Left renal pelvis (tissue), 4 donors: ENCODE measurements around the gene SEC14L6. TPM values are rescaled to one million over a fixed set of nuclear protein-coding genes. Genes with fewer than 3 reads are reported as not detected.
"Not testable (repeated sequence)": the region's sequence is repeated elsewhere in the genome, so short reads cannot be mapped to it uniquely, and the experiment has no call there.

Source experiments
- DNase-seq, 4 donors: peaks; one replicate each; pipeline ENCODE4 v3.0.0-alpha.2; 2013; ENCODE audit warnings: low read depth in 4 of 4, low spot score in 3 of 4
- polyA plus RNA-seq, 4 donors: library from polyadenylated mRNA; unstranded; fragments of 120-200 nt; gene quantifications; one replicate each; pipeline ENCODE4 v1.2.1, GENCODE V29; 2013; ENCODE audit not compliant: insufficient read length in 4 of 4

The SEC14L6 gene
- polyA plus RNA-seq, 4 donors = 4.2 to 10.0 (median 6.3) TPM

DNA sequence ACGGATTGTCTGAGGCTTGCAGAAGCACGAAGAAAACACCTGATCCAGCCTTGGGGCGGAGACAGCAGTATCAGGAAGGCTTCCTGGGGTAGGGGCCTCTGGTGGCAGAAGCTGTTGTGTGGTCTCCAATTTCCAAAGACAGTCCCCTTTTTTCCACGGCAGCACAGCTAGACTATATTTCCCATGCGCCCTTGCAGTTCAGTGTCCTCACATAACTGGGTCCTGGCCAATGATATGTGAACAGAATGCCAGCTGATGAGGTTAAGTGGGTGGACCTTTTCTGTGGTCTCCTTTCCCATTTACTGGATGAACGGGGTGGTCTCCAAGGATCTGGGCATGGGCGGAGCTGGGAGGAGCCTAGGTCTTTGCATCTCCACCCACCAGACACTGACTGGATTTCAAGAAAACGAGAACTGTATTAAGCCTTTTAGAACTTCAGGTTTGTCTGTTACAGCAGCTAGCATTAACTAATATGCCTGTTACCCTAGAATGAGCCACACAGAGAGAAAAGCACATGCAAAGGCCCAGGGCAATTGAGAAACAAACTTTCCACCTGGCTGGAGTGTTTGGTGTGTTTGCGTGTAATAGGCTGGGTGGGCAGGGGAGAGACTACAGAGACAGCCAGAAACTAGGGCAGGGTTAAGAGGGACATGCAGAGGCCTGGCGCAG lies 21.7 kb upstream of the SEC14L6 start:
- no peak for DNase-seq

DNA sequence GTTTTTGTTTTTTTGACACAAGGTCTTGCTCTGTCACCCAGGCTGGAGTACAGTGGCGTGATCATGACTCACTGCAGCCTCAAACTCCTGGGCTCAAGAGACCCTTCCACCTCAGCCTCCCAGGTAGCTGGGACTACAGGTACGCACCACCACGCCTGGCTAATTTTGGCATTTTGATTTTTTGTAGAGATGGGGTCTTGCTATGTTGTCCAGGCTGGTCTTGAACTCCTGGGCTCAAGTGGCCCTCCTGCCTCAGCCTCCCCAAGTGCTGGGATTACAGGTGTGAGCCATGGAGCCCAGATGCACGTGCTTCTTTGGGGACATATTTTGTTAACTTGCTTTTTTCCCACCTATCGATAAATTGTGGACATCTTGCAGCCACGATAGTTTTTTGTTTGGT lies 20.7 kb upstream of the SEC14L6 start:
- DNase-seq = not testable (repeated sequence)

DNA sequence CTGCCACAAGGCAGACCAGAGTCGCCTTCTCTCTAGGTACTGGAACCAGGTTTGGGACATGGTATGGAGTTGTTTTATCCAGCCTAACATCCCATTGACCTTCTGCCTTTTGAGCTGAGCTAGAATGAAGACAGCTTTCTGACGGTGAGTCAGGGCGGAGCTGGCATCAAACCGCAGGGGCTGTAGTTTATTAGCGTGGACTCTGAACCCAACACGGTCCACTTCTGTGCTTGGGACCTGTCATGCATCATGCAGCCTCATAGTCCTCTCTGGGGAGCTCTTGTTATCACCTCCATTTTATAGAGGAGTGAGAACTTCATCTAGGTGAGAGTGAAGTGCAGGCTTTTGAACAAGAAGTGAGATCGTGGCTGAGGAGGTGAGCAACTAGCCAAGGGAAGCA lies 19.6 kb upstream of the SEC14L6 start:
- DNase-seq = no peak

DNA sequence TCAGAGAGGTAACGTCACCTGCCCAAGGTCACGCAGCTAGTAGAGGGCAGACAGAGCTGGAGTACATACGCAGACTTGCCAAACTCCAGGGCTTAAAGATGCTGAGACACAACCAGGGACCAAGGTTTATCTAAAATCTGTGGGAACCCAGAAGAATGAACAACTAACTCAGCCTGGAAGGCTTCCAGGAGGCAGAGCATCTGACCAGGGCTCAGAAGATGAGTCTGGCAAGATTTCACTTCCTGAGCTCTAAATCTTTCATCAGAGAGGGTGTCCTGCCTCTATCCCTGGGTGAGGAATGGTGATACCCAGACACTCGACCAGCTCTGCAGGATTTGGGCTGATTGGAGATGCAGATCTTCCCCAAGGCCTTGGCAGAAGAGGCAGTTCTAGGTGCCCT lies 18.8 kb upstream of the SEC14L6 start:
- no peak for DNase-seq

DNA sequence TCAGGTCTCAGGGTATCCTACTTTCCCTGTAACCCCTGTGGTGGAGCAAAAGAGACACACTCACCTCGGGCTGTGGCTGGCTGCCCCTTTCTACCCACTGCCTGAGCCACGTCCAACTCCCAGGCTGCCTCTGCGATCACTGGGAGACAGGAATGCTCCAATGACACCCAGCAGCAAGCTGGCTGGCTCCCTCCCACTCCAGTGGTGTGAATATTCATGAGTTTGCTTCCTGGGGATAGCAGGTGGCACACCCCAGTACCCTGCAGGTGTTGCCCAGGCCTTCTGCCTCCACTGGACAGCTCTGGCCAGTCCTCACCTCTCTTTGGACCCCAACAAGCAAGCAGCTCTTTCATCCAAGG lies 18.2 kb upstream of the SEC14L6 start:
- DNase-seq = no peak

DNA sequence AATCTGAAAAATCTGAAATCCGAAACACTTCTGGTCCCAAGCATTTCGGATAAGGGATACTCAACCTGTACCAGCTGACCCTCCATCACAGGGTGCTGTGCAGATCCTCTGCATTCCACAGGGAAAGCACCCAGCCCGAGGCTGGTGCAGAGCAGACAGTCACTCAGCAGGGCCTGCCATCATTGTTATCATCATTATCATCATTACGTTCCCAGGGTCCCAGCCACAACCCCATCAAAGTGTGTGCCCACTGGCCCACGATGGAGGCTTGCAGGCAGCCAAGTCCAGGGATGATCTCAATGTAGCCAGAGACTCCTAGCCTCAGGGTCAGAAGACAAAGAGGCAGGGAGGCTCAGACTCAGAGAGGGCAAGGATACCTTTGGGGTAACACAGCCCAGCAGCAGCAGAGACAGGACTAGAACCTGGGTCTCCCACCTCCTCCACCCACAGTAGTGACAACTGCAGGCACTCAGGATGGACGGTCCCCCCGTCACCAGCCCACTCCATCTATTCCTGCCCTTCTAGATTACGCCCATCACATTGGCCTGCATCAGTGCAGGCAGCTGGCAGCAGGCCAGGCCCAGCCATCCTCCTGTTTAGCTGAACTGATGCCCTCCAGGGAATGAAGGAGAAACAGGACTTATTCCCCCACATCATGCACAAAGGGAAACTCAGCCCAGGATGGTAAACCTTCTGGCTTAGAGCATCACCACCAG lies 17.7 kb upstream of the SEC14L6 start:
- DNase-seq = no peak

DNA sequence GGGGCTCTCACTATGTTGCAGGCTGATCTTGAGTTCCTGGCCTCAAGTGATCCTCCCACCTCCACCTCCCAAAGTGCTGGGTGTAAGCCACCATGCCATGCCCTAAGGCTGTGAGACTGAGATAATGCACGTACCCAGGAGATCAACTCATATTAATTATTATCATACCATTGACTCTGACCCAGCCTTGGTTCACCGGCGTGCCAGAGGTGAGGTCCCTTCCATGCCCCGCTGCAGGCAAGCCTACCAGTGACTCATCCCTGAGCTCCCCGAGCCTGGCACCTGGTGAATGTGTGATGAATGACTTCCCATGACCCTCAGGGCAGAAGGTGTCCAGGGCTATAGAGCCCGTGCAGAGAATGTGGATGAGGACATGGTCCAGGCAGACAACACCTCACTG lies 15.8 kb upstream of the SEC14L6 start:
- no peak for DNase-seq

DNA sequence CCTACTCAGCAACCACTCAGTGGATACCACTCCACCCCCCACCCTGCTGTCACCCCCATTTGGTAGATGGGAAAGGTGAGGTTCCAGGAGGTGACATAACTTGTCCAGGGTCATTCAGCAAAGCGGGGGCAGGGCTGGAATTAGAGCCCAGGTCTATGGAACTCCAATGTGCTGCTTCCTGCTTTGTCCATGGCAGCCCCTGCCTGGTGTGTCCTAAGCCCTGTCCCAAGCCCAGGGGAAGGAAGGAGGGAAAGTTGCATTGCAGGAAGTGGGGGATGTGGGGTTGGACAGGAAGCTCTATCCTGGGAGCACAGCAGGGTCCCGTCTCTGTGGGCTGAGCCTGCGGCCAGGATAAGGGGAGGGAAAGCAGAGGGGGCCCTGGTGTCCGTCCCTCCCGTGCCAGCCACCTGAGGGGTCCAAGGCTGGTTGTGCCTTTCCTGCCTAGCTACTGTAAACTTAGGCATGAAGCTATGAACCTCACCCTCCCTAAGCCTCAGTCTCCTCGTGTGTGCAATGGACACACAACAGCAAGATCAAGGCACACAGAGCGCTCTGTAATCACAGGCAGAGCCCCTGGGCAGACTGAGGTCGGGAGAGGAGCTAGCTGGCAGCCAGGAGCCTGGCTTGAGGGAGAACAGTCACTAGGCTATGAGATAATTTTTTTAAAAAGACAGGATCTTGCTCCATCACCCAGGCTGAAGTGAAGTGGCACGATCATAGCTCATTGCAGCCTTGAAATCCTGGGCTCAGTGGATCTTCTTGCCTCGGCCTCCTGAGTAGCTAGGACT lies 15.1 kb upstream of the SEC14L6 start:
- no peak for DNase-seq

DNA sequence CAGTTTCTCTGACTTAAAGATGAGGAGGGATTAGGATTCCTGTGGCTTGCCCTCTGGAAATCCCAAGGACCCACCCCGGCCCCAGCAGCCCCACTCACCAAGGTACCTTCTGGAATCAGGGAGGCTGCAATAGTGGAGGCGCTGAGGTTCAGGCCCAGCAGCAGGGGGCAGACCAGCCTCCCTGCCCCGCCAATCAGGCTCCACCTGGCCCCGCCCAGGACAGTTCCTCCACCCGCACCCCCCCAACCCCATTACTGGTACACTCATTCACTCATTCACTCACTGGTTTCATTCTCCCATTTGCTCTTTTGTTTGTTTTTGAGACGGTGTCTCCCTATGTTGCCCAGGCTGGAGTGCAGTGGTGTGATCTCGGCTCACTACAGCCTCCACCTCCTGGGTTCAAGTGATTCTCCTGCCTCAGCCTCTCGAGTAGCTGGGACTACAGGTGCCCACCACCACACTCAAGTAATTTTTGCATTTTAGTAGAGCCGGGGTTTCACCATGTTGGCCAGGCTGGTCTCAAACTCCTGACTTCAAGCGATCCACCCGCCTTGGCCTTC lies 14.2 kb upstream of the SEC14L6 start:
- not testable (repeated sequence) for DNase-seq

DNA sequence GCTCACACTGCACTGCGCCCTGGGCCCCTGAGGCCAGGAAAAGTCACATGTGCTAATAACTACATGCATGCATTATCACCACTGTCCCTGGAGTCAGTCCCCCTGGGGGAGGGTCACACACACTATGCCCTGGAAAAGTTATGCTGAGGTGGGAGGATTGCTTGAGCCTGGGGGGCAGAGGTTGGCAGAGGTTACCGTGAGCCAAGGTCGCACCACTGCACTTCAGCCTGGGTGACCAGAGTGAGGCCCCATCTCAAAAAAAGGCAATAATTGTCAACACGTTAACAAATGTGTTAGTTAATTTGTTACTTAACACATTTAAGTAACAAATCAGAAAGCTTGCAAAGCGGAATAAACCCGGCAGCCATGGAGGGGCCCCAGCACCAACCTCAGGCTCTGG lies 13.3 kb upstream of the SEC14L6 start:
- no peak for DNase-seq

DNA sequence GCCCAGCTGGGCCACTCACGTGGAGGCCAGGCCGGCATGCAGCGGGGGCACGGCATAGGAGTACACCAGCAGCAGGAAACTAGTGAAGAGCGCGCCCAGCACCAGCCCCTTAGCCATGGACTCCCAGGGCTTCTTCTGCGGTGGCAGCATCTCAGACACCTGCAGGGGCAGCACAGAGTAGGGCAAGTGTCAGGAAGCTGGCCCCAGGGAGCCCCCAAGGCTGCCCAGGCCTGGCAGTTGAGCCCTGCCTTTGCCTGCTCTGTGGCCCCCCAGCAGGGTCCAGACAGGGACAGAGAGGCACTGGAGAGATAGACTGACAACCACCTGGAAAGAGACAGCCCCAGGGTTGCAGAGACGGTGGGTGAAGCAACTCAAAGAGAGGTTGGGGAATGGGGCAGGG lies 10.7 kb upstream of the SEC14L6 start:
- DNase-seq = no peak

DNA sequence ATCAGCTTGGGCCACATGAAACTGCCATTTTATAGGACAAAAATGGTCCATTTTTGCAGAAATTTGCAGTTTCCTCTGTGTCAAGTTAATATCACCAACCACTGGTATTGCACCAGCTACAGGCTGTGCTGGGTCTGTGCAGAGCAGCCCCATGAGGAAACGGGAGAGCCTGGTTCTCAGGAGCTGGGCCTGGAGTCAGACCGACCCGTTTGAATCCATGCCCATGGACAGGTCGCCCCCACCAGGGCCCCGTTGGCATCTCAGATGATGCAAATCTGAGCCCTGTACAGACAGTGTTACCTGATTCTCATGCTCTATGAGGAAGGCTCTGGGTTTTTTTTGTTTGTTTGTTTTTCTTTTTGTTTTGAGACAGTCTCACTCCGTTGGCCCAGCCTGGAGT lies 9.8 kb upstream of the SEC14L6 start:
- no peak for DNase-seq

DNA sequence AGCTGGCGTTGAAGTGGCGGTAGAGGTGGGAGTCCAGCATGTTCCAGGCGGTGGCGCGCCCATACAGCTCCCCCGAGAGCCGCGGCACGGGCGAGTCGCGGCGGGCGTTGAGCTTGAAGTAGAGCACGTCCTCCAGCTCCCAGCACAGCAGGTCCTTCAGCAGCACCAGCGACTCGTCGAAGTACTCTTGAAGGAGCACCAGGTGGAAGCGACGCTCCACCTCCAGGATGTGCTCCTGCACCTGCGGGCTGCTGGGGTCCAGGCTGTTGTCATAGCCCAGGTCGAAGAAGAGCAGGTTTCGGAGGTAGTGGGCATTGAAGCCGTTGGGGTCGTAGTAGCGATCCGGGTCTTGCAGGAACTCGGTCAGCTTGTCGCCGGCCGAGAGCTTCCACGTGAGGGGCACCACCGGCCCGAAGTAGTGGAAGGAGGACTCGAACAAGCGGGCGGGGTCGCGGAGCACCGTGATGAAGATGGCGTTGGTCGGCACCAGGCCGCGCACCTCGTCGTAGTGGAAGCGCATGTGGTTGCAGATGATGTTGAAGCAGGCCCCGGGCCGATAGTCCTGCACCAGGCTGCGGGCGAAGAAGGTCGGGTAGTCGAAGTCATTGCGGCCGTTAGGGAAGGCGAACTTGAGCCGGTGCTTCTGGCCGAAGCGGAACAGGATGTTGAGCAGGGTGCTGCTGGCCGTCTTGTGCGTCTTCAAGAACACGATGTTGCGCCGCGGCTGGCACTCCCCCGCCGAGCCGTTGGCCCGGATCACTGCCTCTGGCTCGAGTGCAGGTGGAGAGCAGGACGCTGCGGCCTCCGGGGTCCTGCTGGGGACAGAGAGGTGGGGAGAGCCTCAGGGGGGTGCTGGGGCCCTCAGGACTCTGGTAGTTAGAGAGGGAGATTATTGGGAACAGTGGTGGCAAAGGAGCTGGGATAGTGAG lies 9.0 kb upstream of the SEC14L6 start:
- no peak for DNase-seq

DNA sequence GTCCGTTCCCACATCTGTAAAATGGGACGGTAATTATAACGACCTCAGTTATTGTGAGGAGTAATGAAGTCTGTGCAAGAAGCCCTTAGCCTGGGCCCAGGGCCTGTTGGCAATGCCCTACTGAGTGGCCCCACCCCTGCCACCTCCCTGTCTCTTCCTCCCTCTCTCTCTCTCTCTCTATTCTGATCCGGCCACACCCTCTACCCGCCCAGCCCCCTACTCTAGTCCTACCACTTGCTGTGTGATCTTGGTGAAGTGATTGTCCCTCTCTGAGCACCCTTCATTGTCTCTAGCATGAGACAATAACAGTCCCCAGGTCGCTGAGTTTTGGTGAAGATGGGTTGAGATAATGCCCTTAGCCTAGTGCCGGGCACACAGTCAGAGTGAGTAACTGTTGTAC lies 7.4 kb upstream of the SEC14L6 start:
- DNase-seq = no peak

DNA sequence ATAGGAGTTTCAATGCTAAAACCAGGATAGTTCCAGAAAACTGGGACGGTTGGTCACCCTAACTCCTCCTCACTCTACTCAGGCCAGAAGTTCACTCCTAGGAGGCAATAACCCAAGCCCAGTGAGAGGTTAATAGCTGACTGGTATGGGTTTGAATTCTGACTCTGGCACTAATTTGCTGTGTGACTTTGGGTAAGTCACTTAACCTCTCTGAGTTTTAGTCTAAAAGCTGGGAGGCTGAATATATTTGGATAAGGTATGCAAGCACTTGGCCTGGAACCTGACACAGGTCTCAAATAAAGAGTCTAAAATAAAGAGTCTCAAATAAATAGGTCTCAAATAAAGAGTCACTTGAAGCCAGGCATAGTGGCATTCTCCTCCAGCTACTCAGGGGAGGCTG lies 6.2 kb upstream of the SEC14L6 start:
- DNase-seq = no peak

DNA sequence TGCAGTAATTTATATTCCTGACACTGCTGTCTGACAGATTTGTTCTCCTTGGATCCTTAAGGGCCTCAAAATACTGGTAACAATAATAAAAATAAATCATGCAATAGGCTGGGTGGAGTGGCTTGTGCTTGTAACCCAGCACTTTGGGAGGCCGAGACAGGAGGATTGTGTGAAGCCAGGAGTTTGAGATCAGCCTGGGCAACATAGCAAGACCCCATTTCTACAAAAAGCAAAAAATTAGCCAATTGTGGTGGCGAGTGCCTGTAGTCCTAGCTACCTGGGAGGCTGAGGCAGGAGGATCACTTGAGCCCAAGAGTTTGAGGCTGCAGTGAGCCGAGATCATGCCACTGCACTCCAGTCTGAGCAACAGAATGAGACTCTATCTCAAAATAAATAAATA lies 5.3 kb upstream of the SEC14L6 start:
- DNase-seq = not testable (repeated sequence)

DNA sequence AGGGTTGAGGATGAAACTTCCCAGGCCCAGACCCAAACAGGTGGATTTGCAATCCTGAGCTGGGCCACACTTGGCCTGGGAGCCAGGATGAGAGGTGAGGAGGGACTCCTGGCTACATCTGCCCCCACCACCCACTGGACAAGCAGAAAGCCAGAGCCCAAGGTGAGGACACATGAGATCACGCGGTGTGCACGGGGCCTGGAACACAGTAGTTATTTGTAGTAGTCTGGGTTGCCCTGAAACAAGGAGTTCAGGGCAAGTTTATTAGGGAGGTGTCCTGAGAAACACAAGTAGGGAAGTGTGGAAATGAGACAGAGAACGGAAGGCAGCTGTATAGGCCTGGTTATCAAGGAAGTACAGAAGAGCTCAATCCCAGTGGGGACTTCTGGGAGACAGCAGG lies 647 bp upstream of the SEC14L6 start:
- no peak for DNase-seq

DNA sequence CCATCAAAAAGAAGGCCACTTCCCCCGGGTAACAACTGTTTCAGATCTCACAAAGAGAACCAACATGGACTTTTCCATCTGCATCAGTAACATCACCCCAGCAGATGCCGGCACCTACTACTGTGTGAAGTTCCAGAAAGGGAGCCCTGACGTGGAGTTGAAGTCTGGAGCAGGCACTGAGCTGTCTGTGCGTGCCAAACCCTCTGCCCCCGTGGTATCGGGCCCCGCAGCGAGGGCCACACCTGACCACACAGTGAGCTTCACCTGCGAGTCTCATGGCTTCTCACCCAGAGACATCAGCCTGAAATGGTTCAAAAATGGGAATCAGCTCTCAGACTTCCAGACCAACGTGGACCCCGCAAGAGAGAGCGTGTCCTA lies 3.7 kb downstream of the SEC14L6 start:
- DNase-seq = no peak

DNA sequence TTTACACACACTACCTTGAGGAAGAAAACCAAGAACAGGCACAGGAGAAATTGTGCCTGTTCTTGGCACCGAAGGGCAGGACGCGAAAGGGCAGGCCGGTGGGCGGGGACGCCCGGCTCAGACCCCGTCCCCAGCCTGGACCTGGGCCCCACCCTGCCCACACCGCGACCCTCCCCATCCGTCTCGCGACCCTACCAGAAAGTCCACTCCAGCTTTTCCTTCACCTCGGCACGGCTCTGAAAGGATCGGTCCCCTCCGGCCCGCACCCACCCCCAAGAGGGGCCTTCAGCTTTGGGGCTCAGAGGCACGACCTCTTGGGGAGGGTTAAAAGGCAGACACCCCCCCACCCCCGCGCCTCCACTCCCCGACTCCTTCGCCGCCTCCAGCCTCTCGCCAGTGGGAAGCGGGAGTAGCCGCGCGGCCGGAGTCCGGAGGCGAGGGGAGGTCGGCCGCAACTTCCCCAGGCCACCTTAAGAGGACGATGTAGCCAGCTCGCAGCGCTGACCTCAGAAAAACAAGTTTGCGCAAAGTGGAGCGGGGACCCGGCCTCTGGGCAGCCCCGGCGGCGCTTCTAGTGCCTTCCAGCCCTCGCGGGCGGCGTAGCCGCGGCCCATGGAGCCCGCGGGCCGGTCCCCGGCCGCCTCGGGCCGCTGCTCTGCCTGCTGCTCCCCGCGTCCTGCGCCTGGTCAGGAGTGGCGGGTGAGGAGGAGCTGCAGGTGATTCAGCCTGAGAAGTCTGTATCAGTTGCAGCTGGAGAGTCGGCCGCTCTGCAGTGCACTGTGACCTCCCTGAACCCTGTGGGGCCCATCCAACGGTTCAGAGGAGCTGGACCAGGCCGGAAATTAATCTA lies 4.4 kb downstream of the SEC14L6 start:
- DNase-seq = no peak

DNA sequence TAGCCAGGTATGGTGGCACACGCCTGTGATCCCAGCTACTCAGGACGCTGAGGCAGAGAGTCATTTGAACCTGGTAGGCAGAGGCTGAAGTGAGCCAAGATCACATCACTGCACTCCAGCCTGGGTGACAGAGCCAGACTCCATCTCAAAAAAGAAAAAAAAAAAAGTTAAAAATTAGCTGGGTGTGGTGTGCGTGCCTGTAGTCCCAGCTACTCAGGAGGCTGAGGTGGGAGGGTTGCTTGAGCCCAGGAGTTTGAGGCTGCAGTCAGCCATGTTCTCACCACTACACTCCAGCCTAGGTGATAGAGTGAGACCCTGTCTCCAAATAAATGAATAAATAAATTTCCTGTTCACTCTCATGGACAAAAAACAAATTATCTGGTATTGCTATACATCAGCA lies 5.0 kb downstream of the SEC14L6 start:
- not testable (repeated sequence) for DNase-seq
